Cardiac fibroblast (primary cell): ENCODE measurements around the gene HOXB7.

Source experiments
- DNase-seq, 2 donors: peaks; one replicate each; pipeline versions ENCODE4 v3.0.0 to v3.0.0-alpha.2; 2010; ENCODE audit warnings: low read depth in 2 of 2
- H3K4me3 ChIP-seq, 2 donors: replicated peaks in 1 of 2; 1 replicate in 1 of 2; 2 replicates in 1 of 2; pipeline ENCODE4 v1.5.1; 2011; ENCODE audit warnings: low read depth in 2 of 2, low read length in 2 of 2, mild to moderate bottlenecking in 2 of 2, moderate library complexity in 1 of 2
- CTCF ChIP-seq: IDR thresholded peaks from one replicate; pipeline ENCODE4 v1.5.1; 2011; ENCODE audit warnings: low read depth, mild to moderate bottlenecking, low read length, inconsistent platforms

The HOXB7 gene

GRCh38 chr17:48600244-48601098, 10.3 kb downstream of the HOXB7 start:
- DNase-seq: no peak
- H3K4me3 ChIP-seq: no peak overlapping the region
- no peak for TF ChIP-seq CTCF

- DNase-seq: no peak
- no peak overlapping the region for H3K4me3 ChIP-seq
- TF ChIP-seq CTCF: no peak
Measured at GRCh38 chr17:48599354-48599753, 11.5 kb downstream of the HOXB7 start.

DNA sequence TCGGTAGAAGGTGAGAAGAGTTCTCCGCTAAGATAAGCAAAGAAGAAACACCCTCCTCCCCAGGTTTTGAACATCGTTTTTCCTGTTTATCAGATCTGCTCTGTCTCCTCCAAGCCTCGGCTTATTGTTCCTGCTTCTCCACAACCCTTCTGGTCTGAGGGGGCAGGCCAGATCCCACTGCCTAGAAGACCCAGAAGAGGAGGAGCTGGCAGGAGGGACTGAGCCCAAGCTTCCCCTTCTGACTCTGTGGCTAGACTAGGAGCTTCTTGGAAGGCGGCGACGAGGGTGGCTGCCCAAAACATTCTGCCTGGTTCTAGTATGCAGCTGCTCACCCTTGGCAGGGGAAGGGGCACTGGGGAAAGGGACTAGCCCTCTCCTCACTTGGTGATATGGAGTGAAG, 12.1 kb downstream of the HOXB7 start:
- DNase-seq: no peak
- H3K4me3 ChIP-seq: no peak overlapping the region
- no peak for TF ChIP-seq CTCF

GRCh38 chr17:48597778-48598631, 12.8 kb downstream of the HOXB7 start:
- DNase-seq: no peak
- no peak for TF ChIP-seq CTCF
- H3K4me3 ChIP-seq: peak overlapping the region; percentile 17 to 41

DNA sequence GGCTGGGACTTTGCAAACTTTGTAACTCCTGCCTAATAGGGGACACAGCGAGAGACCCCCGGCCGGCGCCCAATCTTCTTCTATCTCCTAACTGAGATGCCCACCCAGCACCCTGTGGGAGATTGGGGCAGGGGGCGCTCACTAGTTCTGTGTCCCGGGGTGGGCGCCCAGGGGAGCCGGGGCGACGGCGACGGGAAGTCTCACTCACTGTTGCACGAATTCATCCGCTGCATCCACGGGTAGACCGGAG, 13.4 kb downstream of the HOXB7 start:
- DNase-seq: no peak
- H3K4me3 ChIP-seq: peak overlapping the region in 1 of 2 donors; percentile 41
- TF ChIP-seq CTCF: no peak

DNA sequence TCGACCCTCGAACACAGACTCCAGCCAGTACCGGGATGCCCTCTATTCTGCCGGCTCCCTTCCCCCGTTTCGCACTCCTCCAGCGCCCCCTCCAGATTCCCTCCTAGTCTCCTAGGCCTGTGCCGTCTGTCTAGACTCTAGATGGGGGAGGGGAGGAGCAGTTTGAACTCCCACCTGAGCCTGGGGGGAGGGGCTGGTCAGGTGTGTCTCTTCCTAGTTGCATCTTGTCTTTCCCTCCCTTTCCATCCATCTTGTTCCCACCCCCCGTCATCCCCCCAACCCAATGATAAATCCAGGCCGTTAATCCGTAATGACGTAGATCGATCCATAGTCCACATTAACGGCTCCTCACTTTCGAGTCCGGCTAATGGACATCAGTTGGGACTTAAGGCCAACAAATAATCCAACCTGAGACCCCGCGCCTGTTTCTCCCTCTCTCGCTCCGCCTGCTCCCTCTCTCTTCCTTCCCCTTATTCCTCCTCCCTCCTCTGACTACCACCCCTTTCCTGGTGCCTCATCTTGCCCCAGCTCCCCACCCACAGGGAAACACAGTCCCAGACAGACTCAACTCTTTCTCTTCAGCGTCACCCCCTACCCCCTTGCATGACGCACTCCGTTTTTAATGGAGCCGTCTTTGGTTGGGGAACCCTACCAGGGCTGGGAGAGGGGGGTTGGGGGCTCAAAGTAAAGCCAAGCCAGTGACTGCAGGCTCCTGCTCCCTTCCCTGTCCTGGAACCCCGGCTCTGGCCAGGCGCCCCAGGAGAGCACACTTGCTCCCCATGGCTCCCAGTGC, 13.9 kb downstream of the HOXB7 start:
- no peak for DNase-seq
- TF ChIP-seq CTCF: no peak
- H3K4me3 ChIP-seq: no peak overlapping the region
